Peyer's patch (tissue), 4 donors: ENCODE results near the gene CYP21A2. TPM values are rescaled to one million over a fixed set of nuclear protein-coding genes. Genes with fewer than 3 reads are reported as not detected.

Source experiments
- DNase-seq, 3 donors: peaks; one replicate each; pipeline ENCODE4 v3.0.0-alpha.2; 2017 to 2019
- H3K27ac ChIP-seq, 4 donors: fragments of 200-600 bp; sonication (generic); one replicate each; pipeline ENCODE4 v1.5.1; 2016 to 2019
- H3K27me3 ChIP-seq, 2 donors: fragments of 200-600 bp; sonication (generic); one replicate each; pipeline ENCODE4 v1.5.1; 2019
- H3K36me3 ChIP-seq, 3 donors: fragments of 200-600 bp; sonication (generic); one replicate each; pipeline ENCODE4 v1.5.1; 2016 to 2019
- H3K4me1 ChIP-seq, 4 donors: fragments of 200-600 bp; sonication (generic); one replicate each; pipeline ENCODE4 v1.5.1; 2016 to 2019
- H3K4me3 ChIP-seq, 4 donors: fragments of 200-600 bp; sonication (generic); 1 replicate in 3 of 4; 2 replicates in 1 of 4; pipeline ENCODE4 v1.5.1; 2016 to 2019; ENCODE audit warnings: mild to moderate bottlenecking in 1 of 4
- H3K9me3 ChIP-seq, 4 donors: fragments of 200-600 bp; sonication (generic); one replicate each; pipeline ENCODE4 v1.5.1; 2016 to 2019; ENCODE audit warnings: mild to moderate bottlenecking in 1 of 4
- CTCF ChIP-seq, 6 experiments: fragments of 450-650 bp in 4 of 6; fragments of 200-600 bp in 2 of 6; sonication (generic) in 1 of 6; IDR thresholded peaks; one replicate each; pipeline ENCODE4 v1.5.1; 2017 to 2019; ENCODE audit warnings: antibody characterized with exemption in 6 of 6, mild to moderate bottlenecking in 3 of 6, moderate library complexity in 1 of 6
- POLR2A ChIP-seq, 2 donors: fragments of 450-650 bp; IDR thresholded peaks; one replicate each; pipeline ENCODE4 v1.5.1; 2017; ENCODE audit warnings: antibody characterized with exemption in 2 of 2, mild to moderate bottlenecking in 2 of 2, moderate library complexity in 2 of 2
- total RNA-seq, 4 donors: library from RNA; depleted of rRNA; stranded (reverse); fragments of >200 nt; gene quantifications; one replicate each; pipeline ENCODE4 v1.1.0, GENCODE V29; 2016

CYP21A2 gene
- total RNA-seq, 4 donors from 2014 or later = 1.2 TPM; not detected in 3

- Histone ChIP-seq H3K4me3 (no peak overlapping the region), H3K36me3 (no peaks in the 10 kb centered on the region), H3K27me3 (no peaks in the 10 kb centered on the region), H3K9me3 (no peaks in the 10 kb centered on the region), H3K27ac (peak overlapping the region in 3 of 4 donors; percentile 12 to 68 (median 58)), H3K4me1 (peaks cover 0 to 26% (median 10%) of the 10 kb centered on the region in 4 donors)
- peak in 1 of 3 donors; percentile 67 for DNase-seq
- TF ChIP-seq POLR2A (IDR thresholded peaks at IDR 0.05) (no peak), CTCF (IDR thresholded peaks at IDR 0.05) (no peak)
These were observed 44.7 kb downstream of the CYP21A2 start for GRCh38 chr6:32082935-32083334.

- no peak overlapping the region for H3K27ac ChIP-seq
- H3K9me3 ChIP-seq = no peaks in the 10 kb centered on the region
These were observed 45.9 kb downstream of the CYP21A2 start for GRCh38 chr6:32083812-32084768.

GRCh38 chr6:32084780-32085179, 46.6 kb downstream of the CYP21A2 start:
- Histone ChIP-seq H3K36me3 (no peaks in the 10 kb centered on the region), H3K4me1 (peaks cover 0 to 29% (median 10%) of the 10 kb centered on the region in 4 donors), H3K27me3 (no peaks in the 10 kb centered on the region), H3K27ac (no peak overlapping the region), H3K4me3 (no peak overlapping the region), H3K9me3 (no peaks in the 10 kb centered on the region)
- no peak for DNase-seq
- TF ChIP-seq POLR2A (IDR thresholded peaks at IDR 0.05) (no peak), CTCF (IDR thresholded peaks at IDR 0.05) (no peak)

More at GRCh38 chr6:32083812-32084768, 45.9 kb downstream of the CYP21A2 start:
- no peak for DNase-seq
- Histone ChIP-seq H3K4me1 (peaks cover 0 to 29% (median 10%) of the 10 kb centered on the region in 4 donors), H3K27me3 (no peaks in the 10 kb centered on the region), H3K36me3 (no peaks in the 10 kb centered on the region), H3K4me3 (no peak overlapping the region)
- TF ChIP-seq CTCF (IDR thresholded peaks at IDR 0.05) = no peak
- no peak for TF ChIP-seq POLR2A (IDR thresholded peaks at IDR 0.05)

- peaks cover 0 to 29% (median 10%) of the 10 kb centered on the region in 4 donors for H3K4me1 ChIP-seq
- H3K27me3 ChIP-seq = no peaks in the 10 kb centered on the region
- peak overlapping the region in 1 of 4 donors; percentile 6 for H3K27ac ChIP-seq
- no peak for DNase-seq
- H3K9me3 ChIP-seq = no peaks in the 10 kb centered on the region
- TF ChIP-seq POLR2A (IDR thresholded peaks at IDR 0.05) (no peak), CTCF (IDR thresholded peaks at IDR 0.05) (no peak)
- no peaks in the 10 kb centered on the region for H3K36me3 ChIP-seq
- H3K4me3 ChIP-seq = no peak overlapping the region
These were observed 47.7 kb downstream of the CYP21A2 start for GRCh38 chr6:32085759-32086459.

GRCh38 chr6:32086661-32087573, 48.7 kb downstream of the CYP21A2 start:
- peak overlapping the region in 3 of 4 donors; percentile 22 to 35 (median 32) for H3K4me3 ChIP-seq
- peak overlapping the region; percentile 26 to 78 (median 60) for H3K27ac ChIP-seq
- H3K9me3 ChIP-seq = no peaks in the 10 kb centered on the region
- peaks cover 0 to 26% (median 10%) of the 10 kb centered on the region in 4 donors for H3K4me1 ChIP-seq
- DNase-seq = no peak
- no peaks in the 10 kb centered on the region for H3K27me3 ChIP-seq
- H3K36me3 ChIP-seq = no peaks in the 10 kb centered on the region
- TF ChIP-seq POLR2A (IDR thresholded peaks at IDR 0.05) (no peak), CTCF (IDR thresholded peaks at IDR 0.05) (no peak)
